MCF 10A (cell line): ENCODE data around the gene FILIP1L. TPM values are rescaled to one million over a fixed set of nuclear protein-coding genes. Genes with fewer than 3 reads are reported as not detected.

Source experiments
- BruUV-seq: library from RNA; stranded (reverse); fragments of 400-500 nt; replicated peaks from 2 replicates; lab custom pipeline; 2021; lab: Mats Ljungman, UMichigan
- CTCF ChIA-PET: fragments of 300-600 bp; sonication (Branson Sonifier 250); formaldehyde crosslinking; extraction: SDS; loops from one replicate; lab custom pipeline; 2021; ENCODE audit warnings: antibody characterized with exemption, inconsistent platforms; lab: Yijun Ruan, JAX
- POLR2A ChIA-PET: fragments of 300-600, 350-650 bp; sonication (Branson Sonifier 250); formaldehyde crosslinking; extraction: SDS; loops from one replicate; lab custom pipeline; 2020; ENCODE audit warnings: antibody characterized with exemption, inconsistent platforms; lab: Yijun Ruan, JAX
- DNase-seq: peaks from one replicate; pipeline ENCODE4 v3.0.0-alpha.2; 2018; ENCODE audit not compliant: unreplicated experiment
- H3K27ac Mint-ChIP-seq: one replicate; pipeline ENCODE4 v1.8.0; 2022; ENCODE audit warnings: mild to moderate bottlenecking, low read depth, mixed read lengths; ENCODE audit not compliant: unreplicated experiment
- H3K27me3 Mint-ChIP-seq: one replicate; pipeline ENCODE4 v1.8.0; 2022; ENCODE audit warnings: mixed read lengths; ENCODE audit not compliant: insufficient read depth, unreplicated experiment
- H3K36me3 Mint-ChIP-seq: one replicate; pipeline ENCODE4 v1.8.0; 2022; ENCODE audit warnings: mild to moderate bottlenecking, moderate library complexity, mixed read lengths; ENCODE audit not compliant: insufficient read depth, unreplicated experiment
- H3K4me1 Mint-ChIP-seq: one replicate; pipeline ENCODE4 v1.8.0; 2022; ENCODE audit warnings: mixed read lengths; ENCODE audit not compliant: insufficient read depth, unreplicated experiment
- H3K4me3 Mint-ChIP-seq: one replicate; pipeline ENCODE4 v1.8.0; 2022; ENCODE audit warnings: mild to moderate bottlenecking, moderate library complexity, mixed read lengths; ENCODE audit not compliant: unreplicated experiment
- H3K9me3 Mint-ChIP-seq: one replicate; pipeline ENCODE4 v1.8.0; 2022; ENCODE audit warnings: mixed read lengths; ENCODE audit not compliant: unreplicated experiment
- intact Hi-C: fragments of 100-400 bp; cut with micrococcal nuclease; formaldehyde crosslinking; loops from 2 replicates; pipeline ENCODE4 v1.14.1; 2022
- total RNA-seq: library from RNA; stranded (reverse); gene quantifications from 2 replicates; pipeline ENCODE4 v1.2.3, GENCODE V29; 2022
- TF ChIP-seq, protein P1 (sequence below): fragments of 200-600 bp; IDR thresholded peaks from one replicate; pipeline ENCODE4 v1.8.0; 2022; ENCODE audit warnings: antibody characterized with exemption, mild to moderate bottlenecking; ENCODE audit not compliant: unreplicated experiment

Gene FILIP1L
- total RNA-seq, 1 experiment from 2014 or later = 2.4 TPM

DNA sequence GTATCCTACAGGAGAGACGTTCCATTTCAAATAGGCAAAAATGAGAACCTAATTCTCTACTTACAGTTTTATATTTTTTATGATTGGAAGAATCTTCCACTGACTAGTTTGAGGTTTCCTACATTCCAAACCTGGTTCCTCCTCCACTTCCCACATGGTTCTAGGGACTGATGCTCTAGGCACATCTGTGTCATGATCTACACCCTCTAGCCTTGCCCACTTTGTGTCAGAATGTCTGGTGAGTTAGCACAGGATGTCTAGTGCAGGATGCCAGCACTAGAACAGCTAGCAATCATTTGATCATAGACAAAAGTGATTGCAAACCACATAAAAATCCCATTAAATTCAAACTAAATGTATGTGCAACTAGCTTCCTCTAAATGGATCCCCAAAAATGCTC is 26.7 kb upstream of the FILIP1L start:
- H3K27me3 Mint-ChIP-seq = no peaks in the 10 kb centered on the region
- CTCF ChIA-PET = interaction anchor here (0.7 to 1.0 kb wide), 2 partner anchors 48 to 298 kb away, joined by 3 to 4 read pairs; no protein-coding TSS in a partner anchor
- no peaks in the 10 kb centered on the region for H3K36me3 Mint-ChIP-seq
- H3K4me1 Mint-ChIP-seq = no peaks in the 10 kb centered on the region
- no peak overlapping the region for H3K4me3 Mint-ChIP-seq
- TF ChIP-seq, protein P1, sequence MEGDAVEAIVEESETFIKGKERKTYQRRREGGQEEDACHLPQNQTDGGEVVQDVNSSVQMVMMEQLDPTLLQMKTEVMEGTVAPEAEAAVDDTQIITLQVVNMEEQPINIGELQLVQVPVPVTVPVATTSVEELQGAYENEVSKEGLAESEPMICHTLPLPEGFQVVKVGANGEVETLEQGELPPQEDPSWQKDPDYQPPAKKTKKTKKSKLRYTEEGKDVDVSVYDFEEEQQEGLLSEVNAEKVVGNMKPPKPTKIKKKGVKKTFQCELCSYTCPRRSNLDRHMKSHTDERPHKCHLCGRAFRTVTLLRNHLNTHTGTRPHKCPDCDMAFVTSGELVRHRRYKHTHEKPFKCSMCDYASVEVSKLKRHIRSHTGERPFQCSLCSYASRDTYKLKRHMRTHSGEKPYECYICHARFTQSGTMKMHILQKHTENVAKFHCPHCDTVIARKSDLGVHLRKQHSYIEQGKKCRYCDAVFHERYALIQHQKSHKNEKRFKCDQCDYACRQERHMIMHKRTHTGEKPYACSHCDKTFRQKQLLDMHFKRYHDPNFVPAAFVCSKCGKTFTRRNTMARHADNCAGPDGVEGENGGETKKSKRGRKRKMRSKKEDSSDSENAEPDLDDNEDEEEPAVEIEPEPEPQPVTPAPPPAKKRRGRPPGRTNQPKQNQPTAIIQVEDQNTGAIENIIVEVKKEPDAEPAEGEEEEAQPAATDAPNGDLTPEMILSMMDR = no peak
- intact Hi-C loops = no loop called here
- POLR2A ChIA-PET = interaction anchor here (0.5 to 0.7 kb wide), 2 partner anchors 139 to 304 kb away, joined by 3 read pairs; no protein-coding TSS in a partner anchor
- peaks cover 17% of the 10 kb centered on the region for H3K9me3 Mint-ChIP-seq
- no peak for DNase-seq
- no TSS peak for BruUV-seq
- no peak overlapping the region for H3K27ac Mint-ChIP-seq

DNA sequence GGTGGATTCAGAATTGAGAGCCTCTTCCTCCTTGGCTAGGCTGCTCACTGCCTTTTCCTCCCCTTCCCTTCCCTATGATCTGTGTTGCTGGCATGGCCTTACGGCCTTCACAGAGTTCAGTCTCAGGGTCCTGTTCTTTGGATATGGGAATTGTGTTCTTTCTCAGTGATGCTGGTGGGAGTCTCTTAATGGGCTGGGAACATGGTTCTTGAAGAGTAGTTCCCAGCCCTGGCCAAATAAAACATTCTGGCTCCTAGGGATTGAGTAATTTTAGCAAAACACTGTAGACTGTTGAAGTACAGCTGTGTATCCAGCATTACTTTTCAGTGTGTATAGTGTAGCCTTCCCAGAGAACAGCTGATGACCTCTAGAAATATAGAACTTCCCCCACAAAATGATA is 22.6 kb upstream of the FILIP1L start:
- ChIA-PET CTCF (interaction anchor here (0.6 to 1.0 kb wide), 2 partner anchors 8 to 111 kb away, joined by 3 read pairs; no protein-coding TSS in a partner anchor), POLR2A (interaction anchor here (0.6 kb wide), 1 partner anchor 103 kb away, joined by 4 read pairs; no protein-coding TSS in a partner anchor)
- DNase-seq = no peak
- H3K4me1 Mint-ChIP-seq = no peaks in the 10 kb centered on the region
- intact Hi-C loops = no loop called here
- H3K27me3 Mint-ChIP-seq = no peaks in the 10 kb centered on the region
- no TSS peak for BruUV-seq
- H3K9me3 Mint-ChIP-seq = no peaks in the 10 kb centered on the region
- TF ChIP-seq, protein P1 = no peak
- no peaks in the 10 kb centered on the region for H3K36me3 Mint-ChIP-seq
- no peak overlapping the region for H3K27ac Mint-ChIP-seq
- no peak overlapping the region for H3K4me3 Mint-ChIP-seq

DNA sequence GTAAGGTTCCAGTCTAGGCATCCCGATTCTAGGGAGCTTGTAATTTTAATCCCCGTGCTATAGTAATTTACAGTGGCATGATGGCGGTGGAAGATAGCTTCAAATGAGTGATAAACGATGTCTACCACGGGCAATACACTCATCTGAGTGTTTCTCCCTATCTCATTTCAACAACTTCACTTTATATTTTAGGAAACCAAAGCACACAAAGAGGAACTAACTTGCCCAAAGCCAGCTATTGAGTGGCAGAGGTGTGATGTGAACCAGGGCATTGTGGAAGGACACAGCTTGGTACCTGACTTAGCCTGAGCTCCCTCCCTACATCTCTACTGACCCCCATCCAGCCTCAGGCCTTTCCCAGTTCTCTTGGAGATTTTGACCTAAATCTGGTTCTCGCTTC is 16.9 kb upstream of the FILIP1L start:
- ChIA-PET POLR2A (interaction anchor here (0.6 kb wide), 1 partner anchor 14 kb away, joined by 4 read pairs; no protein-coding TSS in a partner anchor), CTCF (no interaction called here)
- H3K27me3 Mint-ChIP-seq = no peaks in the 10 kb centered on the region
- H3K4me3 Mint-ChIP-seq = no peak overlapping the region
- no peak for DNase-seq
- H3K27ac Mint-ChIP-seq = no peak overlapping the region
- no peaks in the 10 kb centered on the region for H3K9me3 Mint-ChIP-seq
- no peaks in the 10 kb centered on the region for H3K36me3 Mint-ChIP-seq
- BruUV-seq = no TSS peak
- intact Hi-C loops = no loop called here
- TF ChIP-seq, protein P1 = no peak
- H3K4me1 Mint-ChIP-seq = no peaks in the 10 kb centered on the region

DNA sequence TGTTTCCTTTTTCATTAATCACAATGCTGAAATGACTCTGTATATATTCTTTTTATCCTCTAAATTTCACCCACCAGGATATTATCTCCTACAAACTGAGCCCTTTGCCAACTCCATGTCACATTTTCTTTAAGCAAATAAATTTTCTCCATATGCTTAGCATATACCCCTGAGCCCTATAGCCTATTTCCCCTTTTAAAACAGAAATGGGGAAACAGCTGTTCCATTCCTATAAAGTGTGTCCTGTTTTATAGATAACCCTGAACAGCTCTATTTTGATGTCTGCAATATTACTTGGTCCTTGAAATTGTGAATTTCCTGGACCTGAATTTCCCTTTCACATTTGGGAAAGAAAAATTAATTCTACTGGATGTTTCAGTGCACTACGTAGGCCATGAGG is 15.6 kb upstream of the FILIP1L start:
- POLR2A ChIA-PET = no interaction called here
- no TSS peak for BruUV-seq
- no peaks in the 10 kb centered on the region for H3K27me3 Mint-ChIP-seq
- peaks cover 9% of the 10 kb centered on the region for H3K4me1 Mint-ChIP-seq
- no peaks in the 10 kb centered on the region for H3K9me3 Mint-ChIP-seq
- TF ChIP-seq, protein P1 = no peak
- no peak overlapping the region for H3K4me3 Mint-ChIP-seq
- no peak for DNase-seq
- no peaks in the 10 kb centered on the region for H3K36me3 Mint-ChIP-seq
- intact Hi-C loops = no loop called here
- no peak overlapping the region for H3K27ac Mint-ChIP-seq
- CTCF ChIA-PET = interaction anchor here (0.6 to 0.8 kb wide), 4 partner anchors 59 to 612 kb away, joined by 3 read pairs; no protein-coding TSS in a partner anchor
